GM23248 (cell line): ENCODE data around the gene TNP1.

Experiments used
- EZH2 ChIP-seq: fragments of 200-600 bp; sonication (generic); IDR thresholded peaks from 2 replicates; pipeline ENCODE4 v1.6.1; 2018; ENCODE audit warnings: antibody characterized with exemption, mild to moderate bottlenecking; ENCODE audit not compliant: insufficient read depth, poor library complexity, severe bottlenecking
- EZH2phosphoT487 ChIP-seq: fragments of 200-600 bp; sonication (generic); IDR thresholded peaks from 2 replicates; pipeline ENCODE4 v1.6.1; 2018; ENCODE audit warnings: antibody characterized with exemption, moderate library complexity, mild to moderate bottlenecking, low read depth; ENCODE audit not compliant: insufficient read depth

DNA sequence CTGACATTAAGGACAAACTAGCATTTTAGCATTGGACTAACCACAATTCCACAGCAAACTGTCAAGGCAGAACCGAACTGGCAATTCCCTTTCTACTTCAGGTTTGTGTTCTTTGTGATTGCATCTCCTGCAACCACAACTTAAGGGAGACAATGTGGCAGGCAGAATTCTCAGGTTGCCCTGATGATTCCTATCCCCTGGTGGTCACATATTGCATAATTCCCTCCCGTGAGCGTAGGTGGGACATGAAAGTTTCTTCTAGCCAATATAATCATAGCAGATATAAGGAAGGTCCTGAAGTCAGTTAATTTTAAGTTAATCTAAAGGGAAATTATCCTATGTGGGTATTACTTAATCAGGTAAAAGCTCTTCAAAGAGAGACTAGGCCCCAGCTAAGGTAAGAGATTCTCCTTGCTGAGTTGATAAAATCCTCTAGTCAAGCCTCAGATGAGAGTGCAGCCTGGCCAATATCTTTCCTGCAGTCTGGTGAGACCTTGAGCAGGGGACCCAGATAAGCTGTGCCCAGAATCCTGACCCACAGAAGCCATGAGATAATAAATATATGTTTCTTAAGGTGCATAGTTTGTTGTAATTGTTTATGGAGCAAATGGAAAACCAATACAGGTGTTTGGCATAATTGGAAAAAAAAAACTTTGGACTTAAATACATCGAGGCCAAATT, 45.9 kb upstream of the TNP1 start:
- no peak for TF ChIP-seq EZH2
- TF ChIP-seq EZH2phosphoT487 = no peak
